Fibroblast of skin of left quadriceps (primary cell): Measurements from ENCODE around the gene ITPR1.

Experiments used
- DNase-seq, 2 experiments: peaks; one replicate each; pipeline ENCODE4 v3.0.0-alpha.2; 2013; ENCODE audit warnings: low read depth in 2 of 2

ITPR1 gene

GRCh38 chr3:4533489-4534443 is 40.6 kb downstream of the ITPR1 start:
- DNase-seq, result no peak

- DNase-seq, result no peak
These were observed 41.8 kb downstream of the ITPR1 start for GRCh38 chr3:4534906-4535305.

DNA sequence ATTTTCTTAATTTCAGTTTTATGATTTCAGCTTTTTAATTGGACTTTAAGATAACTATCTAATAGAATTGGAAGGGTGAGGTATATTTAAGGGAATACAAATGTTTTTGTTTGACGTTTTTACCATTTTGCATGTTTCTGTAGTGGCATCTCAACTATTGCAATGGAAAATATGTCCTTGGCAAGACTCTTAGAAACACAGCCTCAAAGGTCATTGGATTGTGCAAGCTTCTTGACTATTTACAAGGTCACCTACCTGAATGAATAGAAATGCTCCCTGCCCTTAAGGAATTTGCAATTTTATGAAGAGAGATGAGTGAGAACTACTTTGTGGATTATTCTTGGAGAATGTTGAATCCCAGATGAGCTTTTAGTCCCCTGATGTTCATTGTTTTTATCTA is 43.1 kb downstream of the ITPR1 start:
- DNase-seq, result no peak

DNA sequence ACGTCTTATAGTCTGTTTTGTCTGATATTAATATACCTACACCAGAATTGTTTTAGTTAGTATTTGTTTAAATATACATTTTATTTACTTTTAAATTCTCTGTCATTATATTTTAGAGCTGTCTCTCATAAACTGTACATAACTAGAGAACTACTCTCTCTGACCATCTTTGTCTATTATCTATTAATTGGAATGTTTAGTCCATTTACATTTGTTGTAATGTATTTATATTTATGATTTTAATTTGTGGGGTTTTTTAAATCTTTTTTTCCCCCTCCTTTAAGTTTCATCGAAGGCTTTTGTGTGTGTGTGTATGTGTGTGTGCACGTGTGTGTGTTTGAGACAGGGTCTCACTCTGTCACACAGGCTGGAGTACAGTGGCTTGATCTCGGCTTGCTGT is 47.1 kb downstream of the ITPR1 start:
- DNase-seq, result no peak

DNA sequence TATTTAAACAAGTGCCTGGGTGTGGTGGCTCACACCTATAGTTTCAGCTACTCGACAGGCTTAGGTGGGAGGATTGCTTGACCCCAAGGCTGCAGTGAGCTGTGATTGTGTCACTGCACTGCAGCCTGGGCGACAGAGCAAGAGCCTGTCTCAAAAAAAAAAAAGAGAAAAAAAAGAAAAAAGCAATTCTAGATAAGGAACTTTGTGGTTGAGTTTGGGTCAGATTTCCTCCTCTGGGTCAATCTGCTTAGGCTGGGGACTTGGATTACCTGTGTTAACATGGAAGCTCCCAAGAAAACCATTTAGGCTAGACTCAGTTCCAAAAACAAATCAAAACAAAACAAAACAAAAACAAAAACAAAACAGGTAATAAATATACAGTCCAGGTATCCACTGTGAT is 50.0 kb downstream of the ITPR1 start:
- no peak for DNase-seq

- DNase-seq, result no peak
These were observed 53.4 kb downstream of the ITPR1 start for GRCh38 chr3:4546346-4547178.

GRCh38 chr3:4547799-4548198 is 54.7 kb downstream of the ITPR1 start:
- DNase-seq, result no peak

DNA sequence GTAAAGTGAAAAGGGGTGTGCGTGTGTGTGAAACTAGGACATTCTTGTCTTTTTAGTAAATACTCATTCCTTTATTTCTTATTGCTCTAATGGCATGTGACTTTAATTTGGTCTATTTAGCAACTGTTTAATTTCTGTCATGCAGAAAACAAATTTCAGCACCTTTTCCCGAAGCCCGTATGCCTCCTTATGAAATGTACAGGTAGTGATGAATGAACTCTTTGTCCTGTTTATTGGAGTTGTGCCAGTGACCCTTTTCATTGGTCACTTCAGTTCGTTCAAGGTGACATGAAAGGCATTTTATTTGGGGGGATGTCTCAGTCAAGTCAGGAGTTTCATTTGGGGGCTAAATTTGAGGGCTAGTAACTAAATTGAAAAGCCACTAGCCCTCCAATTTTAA is 55.2 kb downstream of the ITPR1 start:
- DNase-seq, result no peak

DNA sequence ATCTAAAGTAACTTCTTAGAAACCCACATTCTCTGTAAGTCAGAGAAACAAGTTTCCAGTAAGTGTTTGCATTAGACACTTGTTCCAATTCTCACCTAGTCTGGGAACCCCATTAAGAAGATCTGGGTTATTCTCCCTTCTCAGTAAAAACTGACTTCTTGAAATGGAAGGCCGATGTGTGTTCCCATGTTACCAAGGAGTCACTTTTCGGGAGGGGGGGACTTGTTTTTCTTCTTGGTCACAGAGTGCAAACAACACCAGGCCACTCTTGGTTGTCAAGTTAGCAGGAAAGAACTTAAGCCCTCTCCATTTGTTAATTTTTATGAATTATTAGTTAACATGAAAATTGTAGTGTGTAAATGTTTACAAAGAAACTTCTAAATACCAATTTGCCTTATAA is 55.6 kb downstream of the ITPR1 start:
- no peak for DNase-seq

- DNase-seq, result no peak
These were observed 56.7 kb downstream of the ITPR1 start for GRCh38 chr3:4549896-4550295.

GRCh38 chr3:4551051-4551711 is 58.0 kb downstream of the ITPR1 start:
- DNase-seq, result no peak

GRCh38 chr3:4551794-4552442 is 58.8 kb downstream of the ITPR1 start:
- DNase-seq, result no peak

DNA sequence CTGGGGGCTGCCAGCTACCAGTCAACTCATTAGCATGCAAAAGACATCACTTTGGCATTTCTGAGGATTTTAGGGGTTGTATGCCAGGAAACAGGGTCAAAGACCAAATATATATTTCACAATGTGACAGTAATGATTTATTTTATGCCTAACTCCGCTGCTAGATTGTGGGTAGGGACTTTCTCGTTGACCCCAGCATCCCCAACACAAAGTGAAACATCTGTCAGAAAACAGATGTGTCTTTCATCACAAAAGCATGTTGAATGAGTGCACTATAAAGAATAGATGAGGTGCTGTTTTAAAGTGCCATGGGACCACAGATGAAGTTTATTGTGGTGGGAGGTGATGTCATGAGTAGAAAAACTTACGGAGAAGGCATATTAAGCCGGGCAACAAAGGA is 59.7 kb downstream of the ITPR1 start:
- no peak for DNase-seq

- DNase-seq, result no peak
These were observed 68.5 kb downstream of the ITPR1 start for GRCh38 chr3:4561661-4562060.

DNA sequence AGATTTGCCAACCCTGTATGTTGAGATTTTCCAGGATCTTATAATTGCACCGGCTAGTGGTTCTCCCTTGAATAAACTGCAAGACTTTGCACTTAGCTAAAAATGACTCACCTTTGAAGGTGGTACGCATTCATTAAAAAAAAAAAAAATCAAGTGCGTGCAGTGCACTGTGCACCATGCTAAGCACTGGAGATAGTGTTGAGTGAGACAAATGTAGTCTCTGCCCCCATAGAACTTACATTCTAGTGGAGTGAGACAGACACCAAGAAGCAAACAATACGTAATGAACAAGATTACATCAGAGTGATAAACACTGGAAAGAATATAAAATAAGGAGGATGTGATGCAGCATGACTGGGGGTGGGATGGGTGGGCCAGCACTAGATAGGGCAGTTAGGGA is 69.4 kb downstream of the ITPR1 start:
- DNase-seq, result no peak

DNA sequence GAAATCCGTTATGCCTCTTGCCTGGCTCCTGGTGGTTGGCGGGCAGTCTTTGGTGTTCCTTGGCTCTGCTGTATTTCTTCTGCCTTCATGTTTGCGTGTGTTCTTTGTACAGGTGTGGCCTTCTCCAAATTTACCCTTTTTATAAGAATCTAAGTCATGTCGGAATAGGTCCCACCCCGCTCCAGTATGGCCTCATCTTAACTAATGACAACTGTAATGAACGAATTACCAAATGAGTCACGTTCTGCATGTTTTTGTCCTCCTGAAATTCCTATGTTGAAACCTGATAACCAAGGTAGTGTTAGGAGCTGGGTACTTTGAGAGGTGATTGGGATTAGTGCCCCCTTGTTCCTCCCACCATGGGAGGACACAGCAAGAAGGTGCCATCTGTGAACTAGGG is 71.1 kb downstream of the ITPR1 start:
- no peak for DNase-seq

- no peak for DNase-seq
These were observed 71.9 kb downstream of the ITPR1 start for GRCh38 chr3:4564928-4565586.

- DNase-seq, result no peak
These were observed 72.8 kb downstream of the ITPR1 start for GRCh38 chr3:4565809-4566501.

- no peak for DNase-seq
These were observed 75.7 kb downstream of the ITPR1 start for GRCh38 chr3:4568841-4569240.

- DNase-seq, result no peak
These were observed 77.9 kb downstream of the ITPR1 start for GRCh38 chr3:4570840-4571621.
